ENCODE measurements around the gene SKIDA1. TPM values are rescaled to one million over a fixed set of nuclear protein-coding genes. Genes with fewer than 3 reads are reported as not detected.

Gene SKIDA1
- total RNA-seq, 1 experiment from 2014 or later = 0.40 TPM

DNA sequence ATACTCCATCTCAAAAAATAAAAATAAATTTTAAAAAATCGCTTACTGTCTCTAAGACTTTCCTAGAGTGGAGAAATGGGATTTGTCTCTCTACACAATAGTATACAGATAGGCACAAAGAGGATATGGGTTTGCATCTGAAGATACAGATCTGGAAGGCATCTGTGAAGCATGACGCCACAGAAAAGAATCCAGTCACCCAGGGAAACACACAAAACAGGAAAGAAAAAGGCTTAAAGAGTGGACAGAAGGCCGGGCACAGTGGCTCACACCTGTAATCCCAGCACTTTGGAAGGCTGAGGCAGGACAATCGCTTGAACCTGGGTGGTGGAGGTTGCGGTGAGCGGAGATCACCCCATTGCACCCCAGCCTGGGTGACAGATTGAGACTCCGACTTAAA is 61.3 kb downstream of the SKIDA1 start:
- TF ChIP-seq, protein P1, sequence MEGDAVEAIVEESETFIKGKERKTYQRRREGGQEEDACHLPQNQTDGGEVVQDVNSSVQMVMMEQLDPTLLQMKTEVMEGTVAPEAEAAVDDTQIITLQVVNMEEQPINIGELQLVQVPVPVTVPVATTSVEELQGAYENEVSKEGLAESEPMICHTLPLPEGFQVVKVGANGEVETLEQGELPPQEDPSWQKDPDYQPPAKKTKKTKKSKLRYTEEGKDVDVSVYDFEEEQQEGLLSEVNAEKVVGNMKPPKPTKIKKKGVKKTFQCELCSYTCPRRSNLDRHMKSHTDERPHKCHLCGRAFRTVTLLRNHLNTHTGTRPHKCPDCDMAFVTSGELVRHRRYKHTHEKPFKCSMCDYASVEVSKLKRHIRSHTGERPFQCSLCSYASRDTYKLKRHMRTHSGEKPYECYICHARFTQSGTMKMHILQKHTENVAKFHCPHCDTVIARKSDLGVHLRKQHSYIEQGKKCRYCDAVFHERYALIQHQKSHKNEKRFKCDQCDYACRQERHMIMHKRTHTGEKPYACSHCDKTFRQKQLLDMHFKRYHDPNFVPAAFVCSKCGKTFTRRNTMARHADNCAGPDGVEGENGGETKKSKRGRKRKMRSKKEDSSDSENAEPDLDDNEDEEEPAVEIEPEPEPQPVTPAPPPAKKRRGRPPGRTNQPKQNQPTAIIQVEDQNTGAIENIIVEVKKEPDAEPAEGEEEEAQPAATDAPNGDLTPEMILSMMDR (IDR thresholded peaks at IDR 0.05; ENCODE audit: unreplicated experiment) = no peak
- CTCF ChIA-PET = no interaction called here
- no peaks in the 10 kb centered on the region for H3K9me3 Mint-ChIP-seq (ENCODE audit: low read depth, unreplicated experiment)
- BruUV-seq (replicated peaks) = no TSS peak
- no peak for DNase-seq
- no peaks in the 10 kb centered on the region for H3K27me3 Mint-ChIP-seq (ENCODE audit: unreplicated experiment)
- intact Hi-C loops (cut with micrococcal nuclease; ENCODE audit: unreplicated experiment) = no loop called here
- H3K36me3 Mint-ChIP-seq (ENCODE audit: insufficient read depth, unreplicated experiment) = no peaks in the 10 kb centered on the region
- H3K4me1 Mint-ChIP-seq (ENCODE audit: low read depth, unreplicated experiment) = no peaks in the 10 kb centered on the region
- no peak overlapping the region for H3K4me3 Mint-ChIP-seq (ENCODE audit: low read depth, unreplicated experiment)
- H3K27ac Mint-ChIP-seq (ENCODE audit: unreplicated experiment) = no peak overlapping the region

Small RNAs within 50 kb of the gene (microRNA-seq; reads per million reads assigned to microRNA genes)
- not detected for gene MIR1915

Other genes starting within 250 kb of the SKIDA1 start
- 32.1 and 34.7 TPM in 2 replicates for gene MLLT10, start 8.6 kb upstream of the SKIDA1 start, total RNA-seq (2022)

Data from Calu3 (cell line).